ENCODE data around the gene SLC2A11.

DNA sequence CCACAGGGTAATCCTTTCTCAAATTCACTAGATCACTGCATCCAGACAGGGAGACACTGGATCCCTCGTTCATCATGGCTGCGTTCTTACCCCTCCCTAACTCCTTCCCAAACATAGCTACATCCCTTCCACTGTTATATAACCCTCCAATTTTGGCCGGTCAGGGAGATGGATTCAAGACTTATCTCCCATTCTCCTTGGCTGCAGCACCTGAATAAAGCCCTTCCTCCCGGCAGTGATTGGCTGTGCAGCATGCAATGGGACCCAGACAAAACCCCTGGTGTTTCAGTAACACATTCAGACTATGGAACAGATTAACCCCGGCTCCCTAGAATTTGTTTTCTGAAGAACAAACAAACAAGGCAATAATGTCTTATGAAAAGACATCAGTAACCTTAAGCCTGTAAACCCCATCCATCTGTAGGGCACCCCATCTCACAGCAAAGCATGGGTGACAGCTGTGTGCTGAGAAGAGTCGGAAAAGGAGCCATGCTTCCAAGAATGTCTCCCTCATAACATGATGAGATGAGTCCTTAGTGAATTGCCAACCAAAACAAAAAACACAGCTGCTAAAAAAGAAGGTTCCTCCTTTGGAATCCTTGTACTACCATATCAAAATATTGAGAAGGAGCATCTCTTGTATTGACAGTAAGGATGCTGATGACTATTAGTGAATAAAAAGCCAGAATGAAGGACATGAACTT is 41.5 kb downstream of the SLC2A11 start:
- TF ChIP-seq, protein P1, sequence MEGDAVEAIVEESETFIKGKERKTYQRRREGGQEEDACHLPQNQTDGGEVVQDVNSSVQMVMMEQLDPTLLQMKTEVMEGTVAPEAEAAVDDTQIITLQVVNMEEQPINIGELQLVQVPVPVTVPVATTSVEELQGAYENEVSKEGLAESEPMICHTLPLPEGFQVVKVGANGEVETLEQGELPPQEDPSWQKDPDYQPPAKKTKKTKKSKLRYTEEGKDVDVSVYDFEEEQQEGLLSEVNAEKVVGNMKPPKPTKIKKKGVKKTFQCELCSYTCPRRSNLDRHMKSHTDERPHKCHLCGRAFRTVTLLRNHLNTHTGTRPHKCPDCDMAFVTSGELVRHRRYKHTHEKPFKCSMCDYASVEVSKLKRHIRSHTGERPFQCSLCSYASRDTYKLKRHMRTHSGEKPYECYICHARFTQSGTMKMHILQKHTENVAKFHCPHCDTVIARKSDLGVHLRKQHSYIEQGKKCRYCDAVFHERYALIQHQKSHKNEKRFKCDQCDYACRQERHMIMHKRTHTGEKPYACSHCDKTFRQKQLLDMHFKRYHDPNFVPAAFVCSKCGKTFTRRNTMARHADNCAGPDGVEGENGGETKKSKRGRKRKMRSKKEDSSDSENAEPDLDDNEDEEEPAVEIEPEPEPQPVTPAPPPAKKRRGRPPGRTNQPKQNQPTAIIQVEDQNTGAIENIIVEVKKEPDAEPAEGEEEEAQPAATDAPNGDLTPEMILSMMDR (conservative IDR thresholded peaks at IDR 0.05; ENCODE audit: low read length) = no peak
- no peak for TF ChIP-seq EZH2phosphoT487 (IDR thresholded peaks at IDR 0.05; ENCODE audit: borderline replicate concordance, low read depth, low read length)

All from OCI-LY7 (cell line).